WTC11 (cell line): ENCODE measurements around the gene ZNF705A.

Experiments
- JUN ChIP-seq: sonication (generic); formaldehyde crosslinking; IDR thresholded peaks from 2 replicates; pipeline ENCODE4 v1.8.0; 2023; ENCODE audit warnings: mild to moderate bottlenecking, missing genetic modification reagents
- ZNF232 ChIP-seq: sonication (generic); formaldehyde crosslinking; IDR thresholded peaks from 2 replicates; pipeline ENCODE4 v1.8.0; 2022; ENCODE audit warnings: mild to moderate bottlenecking, missing genetic modification reagents
- ZNF281 ChIP-seq: sonication (generic); formaldehyde crosslinking; IDR thresholded peaks from 2 replicates; pipeline ENCODE4 v1.8.0; 2023; ENCODE audit warnings: mild to moderate bottlenecking, missing genetic modification reagents
- ZNF396 ChIP-seq: fragments of 250-450 bp; sonication (Bioruptor Pico); IDR thresholded peaks from 2 replicates; pipeline ENCODE4 v1.8.0; 2021; ENCODE audit warnings: mild to moderate bottlenecking, moderate library complexity, borderline replicate concordance
- TF ChIP-seq, protein P1 (sequence below): fragments of 200-600 bp; IDR thresholded peaks from 2 replicates; pipeline ENCODE4 v1.8.0; 2022; ENCODE audit warnings: antibody characterized with exemption

DNA sequence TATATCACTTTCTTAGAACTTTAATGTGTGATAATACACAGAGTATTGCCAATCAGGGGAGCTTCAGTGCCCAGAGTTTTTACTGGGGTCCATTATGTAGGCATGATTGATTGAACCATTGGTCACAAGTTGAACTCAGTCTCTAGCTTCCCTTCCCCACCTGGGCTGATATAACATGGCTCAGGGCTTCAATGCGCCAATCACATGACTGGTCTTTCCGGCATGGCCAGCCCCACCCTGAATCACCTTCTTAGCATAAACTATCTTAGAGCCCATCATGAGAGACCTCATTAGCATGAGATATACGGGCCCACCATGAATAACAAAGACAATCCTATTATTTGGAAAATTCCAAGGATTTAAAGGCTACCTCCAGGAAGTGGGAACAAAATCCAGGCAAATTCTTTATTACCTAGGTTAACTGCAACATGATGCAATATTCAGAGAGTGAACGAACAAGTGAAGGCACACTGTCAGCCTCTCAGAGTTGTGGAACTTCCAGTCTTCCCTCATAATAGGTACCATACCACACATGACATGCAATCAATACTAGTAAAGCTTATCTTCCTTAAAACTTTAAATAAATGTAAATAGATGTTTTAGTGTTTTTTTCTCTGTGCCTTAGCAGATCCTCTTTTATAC, 36.6 kb upstream of the ZNF705A start:
- TF ChIP-seq, protein P1, sequence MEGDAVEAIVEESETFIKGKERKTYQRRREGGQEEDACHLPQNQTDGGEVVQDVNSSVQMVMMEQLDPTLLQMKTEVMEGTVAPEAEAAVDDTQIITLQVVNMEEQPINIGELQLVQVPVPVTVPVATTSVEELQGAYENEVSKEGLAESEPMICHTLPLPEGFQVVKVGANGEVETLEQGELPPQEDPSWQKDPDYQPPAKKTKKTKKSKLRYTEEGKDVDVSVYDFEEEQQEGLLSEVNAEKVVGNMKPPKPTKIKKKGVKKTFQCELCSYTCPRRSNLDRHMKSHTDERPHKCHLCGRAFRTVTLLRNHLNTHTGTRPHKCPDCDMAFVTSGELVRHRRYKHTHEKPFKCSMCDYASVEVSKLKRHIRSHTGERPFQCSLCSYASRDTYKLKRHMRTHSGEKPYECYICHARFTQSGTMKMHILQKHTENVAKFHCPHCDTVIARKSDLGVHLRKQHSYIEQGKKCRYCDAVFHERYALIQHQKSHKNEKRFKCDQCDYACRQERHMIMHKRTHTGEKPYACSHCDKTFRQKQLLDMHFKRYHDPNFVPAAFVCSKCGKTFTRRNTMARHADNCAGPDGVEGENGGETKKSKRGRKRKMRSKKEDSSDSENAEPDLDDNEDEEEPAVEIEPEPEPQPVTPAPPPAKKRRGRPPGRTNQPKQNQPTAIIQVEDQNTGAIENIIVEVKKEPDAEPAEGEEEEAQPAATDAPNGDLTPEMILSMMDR: no peak
- no peak for TF ChIP-seq JUN (CRISPR knock-in tag)
- TF ChIP-seq ZNF232 (CRISPR knock-in tag): no peak
- no peak for TF ChIP-seq ZNF396 (CRISPR knock-in tag)
- TF ChIP-seq ZNF281: no peak
